Stimulated activated CD8-positive, alpha-beta memory T cell treated with anti-CD3 and anti-CD28 coated beads, Interleukin-4, amount 100 ng/mL, for 24 hours (primary cell): Measurements from ENCODE around the gene ACOX2.

Source experiments
- DNase-seq: peaks from one replicate; pipeline ENCODE4 v3.0.0-alpha.2; 2020; ENCODE audit warnings: low read depth

Gene ACOX2

DNA sequence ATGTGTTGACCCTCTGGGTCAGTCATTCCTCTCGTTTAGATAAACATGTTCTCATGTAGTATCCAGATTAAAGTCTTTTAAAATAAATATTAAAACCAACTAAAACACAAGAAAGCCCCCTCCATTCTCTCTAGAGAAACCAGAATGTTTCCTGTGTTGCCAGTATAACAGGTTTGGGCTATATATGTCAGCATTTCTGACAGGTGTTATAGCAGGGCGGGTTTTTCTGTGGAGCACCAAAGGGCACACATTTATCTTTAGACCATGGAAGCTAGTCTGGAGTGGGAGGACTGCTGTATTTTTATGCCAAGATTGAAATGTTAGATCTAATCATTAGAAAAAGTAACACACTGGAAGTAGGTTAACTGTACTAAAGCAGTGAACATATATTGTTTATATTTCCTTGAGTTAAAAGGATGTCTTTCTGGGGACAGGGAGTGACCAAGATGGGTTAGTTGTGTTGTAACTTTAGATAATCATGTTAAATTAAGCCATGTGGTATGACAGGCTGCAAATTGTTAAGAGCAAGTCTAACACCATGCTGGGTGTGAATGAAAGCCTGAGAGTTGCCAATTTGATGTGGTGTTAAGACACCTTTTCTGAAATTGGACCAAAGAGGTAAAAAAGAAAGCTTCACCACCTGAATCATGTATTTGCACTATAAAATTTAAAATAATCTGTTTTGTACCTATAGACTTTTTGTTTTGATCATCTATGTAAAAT lies 29.5 kb downstream of the ACOX2 start:
- DNase-seq = no peak

DNA sequence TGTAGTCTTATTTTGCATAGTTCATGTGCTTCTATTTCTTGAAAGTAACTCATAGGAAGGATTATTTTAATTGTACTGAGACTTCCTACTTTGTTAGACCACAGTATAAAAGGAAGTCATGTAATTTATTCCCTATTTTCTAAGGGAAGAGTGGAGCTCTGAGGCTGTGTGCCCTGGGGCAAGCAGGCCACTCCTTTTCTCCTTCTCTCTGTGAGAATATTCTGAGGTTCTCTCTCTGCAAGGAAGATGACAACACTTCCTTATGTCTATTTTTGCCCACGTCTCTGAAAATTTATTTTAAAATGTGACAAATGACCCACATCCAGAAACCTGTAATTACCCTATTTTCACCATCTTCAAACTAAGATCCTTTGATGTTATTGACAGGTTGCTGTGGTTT lies 34.1 kb downstream of the ACOX2 start:
- DNase-seq = no peak

GRCh38 chr3:58497097-58497496 lies 39.9 kb downstream of the ACOX2 start:
- no peak for DNase-seq

DNA sequence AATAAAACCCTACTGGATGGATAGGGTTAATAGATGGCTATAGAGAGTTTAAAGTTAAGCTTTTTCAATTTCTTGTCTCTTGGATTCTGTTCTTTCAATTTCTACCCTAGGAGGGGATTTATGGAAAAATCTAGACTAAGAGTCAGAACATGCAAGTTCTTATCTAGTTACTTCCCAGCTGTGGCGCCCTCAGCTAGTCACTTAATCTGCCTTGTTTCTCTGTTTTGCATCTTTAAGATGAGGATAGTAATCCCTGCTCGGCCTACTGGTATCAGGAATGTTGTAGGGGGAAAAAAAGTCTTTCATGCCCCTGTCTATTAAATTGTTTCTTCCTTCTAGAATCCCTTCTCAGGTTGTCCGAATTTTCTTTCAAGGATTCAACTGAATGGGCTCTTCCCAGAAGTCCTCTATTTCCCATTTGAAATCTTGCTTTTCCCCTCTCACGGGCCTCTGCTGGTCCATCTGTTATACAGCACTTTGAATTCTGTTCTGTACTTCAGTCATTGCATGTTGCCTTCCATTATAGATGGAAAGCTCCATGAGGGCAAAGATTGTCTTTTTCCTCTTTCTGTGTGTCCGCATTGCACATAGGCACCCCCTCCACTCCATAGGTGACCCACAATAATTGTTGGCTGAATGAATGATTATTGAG lies 40.7 kb downstream of the ACOX2 start:
- no peak for DNase-seq

- no peak for DNase-seq
Observed at GRCh38 chr3:58495101-58495500, 41.9 kb downstream of the ACOX2 start.

DNA sequence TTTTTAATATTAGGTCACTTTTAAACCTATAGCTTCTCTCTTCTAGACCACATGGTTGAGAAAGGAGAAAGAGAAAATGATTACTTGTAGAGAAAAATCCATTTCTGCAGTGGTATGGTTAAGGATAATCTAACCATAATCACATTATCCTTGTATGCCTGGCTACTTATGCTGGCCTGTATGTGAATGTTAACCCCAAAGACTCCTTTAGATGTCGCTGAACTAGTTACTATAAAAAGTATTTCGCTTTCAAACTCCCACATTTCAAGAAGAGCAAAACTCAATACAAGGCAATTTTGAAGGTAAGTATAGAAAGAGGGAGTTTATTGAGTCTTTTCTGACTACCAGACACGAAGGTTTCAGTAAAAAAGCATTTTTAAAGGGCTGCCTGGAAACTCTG lies 42.9 kb downstream of the ACOX2 start:
- DNase-seq = no peak

DNA sequence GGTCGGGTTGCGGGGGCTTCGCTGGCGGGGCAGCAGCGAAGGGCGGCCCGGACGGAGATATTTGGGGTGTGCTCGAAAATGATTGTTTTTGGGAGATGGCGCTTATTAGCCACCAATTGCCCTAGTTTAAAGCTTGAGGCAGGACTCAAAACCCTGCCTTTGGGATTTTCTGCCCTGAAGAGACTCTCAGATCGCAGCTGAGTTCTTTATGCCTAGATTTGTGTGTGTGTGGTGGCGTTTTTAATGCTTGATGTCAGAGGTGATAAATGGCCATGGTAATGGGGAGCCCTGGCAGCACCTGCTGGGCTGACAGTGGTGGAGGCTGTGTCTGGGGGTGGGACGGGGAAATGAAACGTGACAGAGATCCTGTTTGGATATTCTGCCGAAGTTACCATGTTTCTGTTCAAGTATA lies 44.5 kb downstream of the ACOX2 start:
- DNase-seq = no peak

DNA sequence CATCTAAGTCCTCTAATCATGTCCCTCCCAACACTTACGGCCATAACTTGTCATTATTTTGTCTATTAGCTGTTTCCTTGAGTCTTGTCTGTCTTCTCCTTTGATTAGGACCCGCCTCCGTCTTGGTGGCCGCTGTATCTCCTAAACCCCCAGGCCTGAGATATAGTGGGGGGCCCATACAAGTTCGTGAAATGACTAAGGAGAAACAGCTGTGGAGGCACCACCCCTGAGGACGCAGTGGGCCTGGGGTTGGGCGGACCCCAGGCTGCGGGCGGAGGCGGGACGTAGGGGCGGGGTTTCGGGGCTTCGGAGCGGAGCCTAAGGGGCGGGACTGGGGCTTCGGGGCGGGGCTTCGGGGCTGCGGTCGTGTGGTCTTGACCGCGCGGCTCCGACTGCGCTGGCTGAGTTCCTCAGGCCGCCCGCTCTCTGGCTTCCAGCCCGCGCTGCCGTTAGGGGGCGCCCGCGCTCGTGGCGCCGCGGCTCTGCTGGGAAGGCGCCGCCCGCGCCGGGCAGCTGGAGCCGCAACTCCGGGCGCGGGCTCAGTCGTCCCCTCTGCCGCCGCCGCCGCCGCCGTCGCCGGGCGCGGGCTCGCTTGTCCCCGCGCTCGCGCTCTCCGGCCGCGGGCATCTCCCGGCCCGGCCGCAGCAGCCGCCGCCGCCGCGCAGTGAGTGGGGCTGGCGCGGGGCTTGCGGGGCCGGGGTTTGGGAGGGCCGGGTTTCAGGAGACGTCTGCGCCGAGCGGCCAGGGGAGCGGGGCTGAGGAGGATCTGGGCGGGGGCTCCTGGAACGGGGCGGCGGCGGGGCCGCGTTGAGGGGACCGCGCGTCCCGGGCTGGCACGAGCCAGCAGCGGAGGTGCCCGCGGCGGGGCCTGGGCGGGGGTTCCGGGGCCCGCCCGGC lies 45.2 kb downstream of the ACOX2 start, which contains the start of gene KCTD6:
Gene KCTD6 (plus strand): TSS at position 591 of the 897 bp plus-strand sequence. CDS start 6,660 bp downstream, outside the sequence.
- peak; percentile 84 for DNase-seq

DNA sequence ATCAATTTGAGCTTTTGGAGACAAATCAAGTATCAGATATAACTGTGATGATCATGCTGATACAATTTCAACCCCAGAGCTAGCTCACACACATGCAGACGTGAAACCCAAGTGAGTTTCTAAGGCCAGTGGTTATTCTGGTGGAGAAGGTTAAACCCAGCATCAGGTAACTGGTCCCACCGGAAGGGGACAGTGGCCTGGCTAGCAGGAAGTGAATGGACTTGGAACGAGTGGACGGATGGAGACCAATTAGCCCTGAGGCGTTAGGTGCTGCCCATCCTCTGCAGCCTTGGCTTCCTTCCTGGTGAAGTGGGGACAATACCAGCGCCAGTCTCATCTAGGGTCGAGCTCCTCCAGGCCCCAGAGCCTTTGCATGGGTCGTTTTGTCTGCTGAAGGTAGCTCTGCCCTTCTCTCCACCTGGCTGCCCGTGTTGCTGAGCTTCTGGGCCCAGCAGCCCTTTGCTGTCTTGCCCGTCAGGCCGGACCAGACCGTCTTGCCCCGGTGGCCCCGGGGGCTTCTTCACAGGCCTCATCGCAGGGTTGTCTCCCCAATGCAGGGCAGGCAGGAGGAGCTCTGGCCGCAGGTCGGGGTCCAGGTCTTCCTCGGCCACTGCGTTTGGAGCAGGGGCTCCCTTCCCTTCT lies 46.0 kb downstream of the ACOX2 start:
- DNase-seq = no peak

DNA sequence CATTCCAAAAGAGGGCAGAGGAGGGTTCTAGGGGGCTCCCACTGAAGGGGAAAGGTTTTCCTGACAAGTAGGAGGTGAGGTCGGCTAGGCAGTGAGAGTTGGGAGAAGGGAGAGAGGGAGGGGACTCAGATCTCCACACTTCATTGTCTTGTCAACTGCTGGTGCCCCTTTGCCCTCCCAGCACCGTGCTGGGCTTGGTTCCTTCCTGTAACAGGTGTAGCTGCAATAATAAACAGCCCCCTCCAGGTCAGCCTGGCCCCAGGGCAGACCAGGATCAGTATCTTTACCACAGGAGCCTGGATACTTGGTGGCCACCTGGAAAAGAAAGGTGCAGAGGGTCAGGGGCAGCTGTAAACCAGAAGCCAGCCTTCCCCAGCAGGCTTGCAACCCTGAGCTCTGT lies 48.0 kb downstream of the ACOX2 start:
- no peak for DNase-seq

DNA sequence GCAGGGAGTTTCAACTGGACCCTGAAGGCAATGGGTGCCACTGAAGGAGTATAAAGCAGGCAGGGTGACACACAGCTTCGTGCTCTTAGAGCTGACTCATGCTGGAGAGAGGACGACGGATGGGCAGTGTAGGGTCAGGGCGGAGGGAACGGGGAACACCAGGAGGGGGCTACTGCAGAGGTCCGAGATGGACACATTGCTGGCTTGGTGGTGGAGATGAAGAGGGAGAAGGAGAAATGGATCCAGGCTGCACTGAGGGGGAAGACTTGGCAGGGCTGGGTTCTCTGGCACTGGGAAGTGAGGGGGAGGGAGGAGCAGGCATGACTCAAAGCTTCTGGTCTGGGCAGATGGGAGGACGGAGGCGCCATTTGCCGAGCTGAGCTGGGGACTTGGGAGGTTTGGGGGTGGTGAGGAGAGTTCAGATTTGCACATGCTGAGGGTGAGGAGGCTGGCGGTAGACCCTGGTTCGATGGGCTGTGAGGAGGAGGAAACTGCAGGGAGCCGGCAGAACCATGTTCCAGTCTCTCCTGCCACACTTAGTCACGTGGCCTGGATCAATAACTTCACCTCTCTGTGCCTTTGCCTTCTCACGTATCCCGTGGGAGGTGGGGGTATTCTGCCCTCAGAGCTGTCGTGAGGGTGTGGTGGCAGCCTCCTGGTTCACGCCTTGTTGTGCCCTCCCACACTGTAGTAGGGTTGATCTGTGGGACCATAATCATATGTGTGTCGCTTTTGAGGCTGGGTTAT lies 49.7 kb downstream of the ACOX2 start:
- DNase-seq = no peak

DNA sequence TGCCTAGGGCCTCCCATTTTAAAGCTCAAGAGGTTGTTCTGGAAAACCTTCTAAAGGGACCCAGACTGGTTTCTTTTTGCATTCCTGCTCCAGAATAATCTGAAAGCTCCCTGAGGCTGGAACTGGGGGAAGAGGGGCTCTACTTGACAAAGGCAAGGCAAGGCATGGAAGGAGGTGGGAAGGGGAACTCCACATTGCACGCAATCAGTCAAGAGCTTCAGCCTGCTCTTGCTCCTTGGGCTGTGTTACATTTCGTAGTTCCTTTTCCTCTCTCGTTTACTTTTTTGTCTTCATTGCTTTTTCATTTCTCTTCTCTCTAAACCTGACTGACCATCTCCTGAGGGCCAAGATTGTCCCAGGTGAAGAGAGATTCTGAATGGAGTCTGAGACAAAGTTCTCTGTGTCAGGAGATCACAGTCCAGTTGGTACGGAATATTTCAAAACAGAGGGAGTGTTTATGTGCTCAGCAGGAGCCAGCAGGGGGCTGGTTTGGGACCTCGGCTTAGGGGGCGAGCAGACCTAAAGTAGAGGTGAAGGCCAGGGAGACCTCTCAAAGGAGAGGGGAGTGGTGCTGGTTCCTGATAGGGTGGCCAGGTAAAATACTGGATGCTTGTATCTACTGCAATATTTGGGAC lies 51.1 kb downstream of the ACOX2 start:
- no peak for DNase-seq

DNA sequence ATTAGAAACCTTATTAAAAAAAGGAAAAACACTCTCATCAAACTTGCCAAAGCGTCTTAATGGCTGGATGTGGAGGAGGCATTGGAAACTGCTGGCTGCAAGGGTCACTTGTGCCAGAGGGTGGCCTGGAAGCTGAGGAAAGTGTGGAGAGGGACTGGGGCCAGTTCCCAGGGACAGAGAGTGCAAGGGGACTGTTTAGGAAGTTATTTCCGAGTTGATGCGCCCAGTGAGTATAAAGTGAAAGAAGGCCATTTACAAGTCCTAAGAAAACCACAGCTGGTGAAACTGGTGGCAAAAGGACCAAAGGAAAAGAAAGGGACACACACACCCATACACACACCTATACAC lies 52.3 kb downstream of the ACOX2 start:
- DNase-seq = no peak

GRCh38 chr3:58484045-58484721 lies 52.8 kb downstream of the ACOX2 start:
- no peak for DNase-seq

GRCh38 chr3:58482917-58483636 lies 53.9 kb downstream of the ACOX2 start:
- no peak for DNase-seq

GRCh38 chr3:58480309-58480708 lies 56.7 kb downstream of the ACOX2 start:
- no peak for DNase-seq

- no peak for DNase-seq
Observed at GRCh38 chr3:58478781-58479180, 58.2 kb downstream of the ACOX2 start.

GRCh38 chr3:58474967-58475578 lies 61.9 kb downstream of the ACOX2 start:
- no peak for DNase-seq

DNA sequence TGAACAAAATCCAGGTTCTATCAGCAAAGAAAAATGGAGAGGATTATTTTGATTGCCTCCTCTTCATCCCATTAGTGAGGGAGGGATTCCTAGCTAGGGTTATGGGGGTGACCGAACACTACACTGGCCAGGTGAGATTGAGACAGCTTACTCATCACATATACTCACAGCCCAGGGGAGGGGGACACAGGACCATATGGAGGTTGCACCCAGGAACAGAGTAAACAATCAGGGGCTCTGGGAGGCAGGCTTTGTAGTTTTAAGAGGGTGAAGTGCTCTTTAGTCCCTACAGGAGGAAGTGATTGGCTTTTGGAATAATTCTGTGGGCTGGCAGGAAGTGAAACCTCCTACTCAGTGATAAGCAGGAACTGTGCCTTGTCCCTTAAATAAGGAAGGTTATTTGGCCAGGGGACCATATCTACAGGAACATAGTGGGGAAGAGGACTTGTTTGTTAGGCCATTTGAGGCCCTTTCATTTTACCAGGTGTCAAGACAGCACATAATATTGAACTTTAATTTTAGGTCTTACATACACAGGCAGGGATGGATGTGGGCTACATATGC lies 62.6 kb downstream of the ACOX2 start:
- DNase-seq = no peak
